ENCODE results near the gene ANKRD31. TPM values are rescaled to one million over a fixed set of nuclear protein-coding genes. Genes with fewer than 3 reads are reported as not detected.
"Not testable (repeated sequence)": the region's sequence is repeated elsewhere in the genome, so short reads cannot be mapped to it uniquely, and the experiment has no call there.

Gene ANKRD31
- total RNA-seq, 1 experiment from 2014 or later, result 0.15 TPM

DNA sequence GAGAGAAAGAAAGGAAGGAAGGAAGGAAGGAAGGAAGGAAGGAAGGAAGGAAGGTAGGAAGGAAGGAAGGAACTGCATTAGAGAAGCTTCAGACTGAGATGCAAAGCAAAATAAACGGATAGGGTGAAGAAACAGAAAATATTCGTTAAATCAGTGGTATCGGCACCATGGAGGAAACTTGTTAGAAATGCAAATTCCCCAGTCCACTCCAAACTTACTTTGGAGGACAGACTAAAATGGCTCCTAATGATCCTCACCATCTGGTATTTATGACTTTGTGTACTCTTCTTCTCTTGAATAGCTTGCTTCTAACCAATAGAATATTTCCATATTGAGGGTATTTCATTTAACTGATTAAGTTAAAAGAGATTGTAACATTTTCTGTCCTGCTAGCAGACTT, 96.4 kb downstream of the ANKRD31 start:
- no peak overlapping the region for H3K4me3 ChIP-seq (ENCODE audit: low read depth, low read length, poor library complexity, severe bottlenecking)
- no peaks in the 10 kb centered on the region for H3K9me3 ChIP-seq (ENCODE audit: low read depth, low read length, poor library complexity, severe bottlenecking)
- H3K4me1 ChIP-seq (ENCODE audit: insufficient read depth, low read length, poor library complexity, severe bottlenecking), result peaks cover 5% of the 10 kb centered on the region
- POLR2A ChIA-PET (ENCODE audit: low non-redundant PET), result interaction anchor here (0.8 kb wide), 1 partner anchor 27 kb away, joined by 3 read pairs; no protein-coding TSS in a partner anchor
- peak; percentile 58 for DNase-seq (ENCODE audit: low spot score)
- intact Hi-C loops (cut with micrococcal nuclease; ENCODE audit: unreplicated experiment), result no loop called here
- peak overlapping the region; percentile 41 for H3K27ac ChIP-seq (ENCODE audit: low read depth, low read length, poor library complexity, severe bottlenecking)
- peaks cover 6% of the 10 kb centered on the region for H3K27me3 ChIP-seq (replicated peaks; ENCODE audit: insufficient read depth, low read depth, low read length, poor library complexity)
- CTCF ChIA-PET, result no interaction called here
- no TSS peak for BruUV-seq (replicated peaks)
- no peaks in the 10 kb centered on the region for H3K36me3 ChIP-seq (ENCODE audit: insufficient read depth, low read length, poor library complexity, severe bottlenecking)
- TF ChIP-seq CTCF (conservative IDR thresholded peaks at IDR 0.05; ENCODE audit: low read depth, low read length), result no peak
- TF ChIP-seq EZH2 (IDR thresholded peaks at IDR 0.05; ENCODE audit: borderline replicate concordance, low read depth, low read length, poor library complexity, severe bottlenecking), result no peak

DNA sequence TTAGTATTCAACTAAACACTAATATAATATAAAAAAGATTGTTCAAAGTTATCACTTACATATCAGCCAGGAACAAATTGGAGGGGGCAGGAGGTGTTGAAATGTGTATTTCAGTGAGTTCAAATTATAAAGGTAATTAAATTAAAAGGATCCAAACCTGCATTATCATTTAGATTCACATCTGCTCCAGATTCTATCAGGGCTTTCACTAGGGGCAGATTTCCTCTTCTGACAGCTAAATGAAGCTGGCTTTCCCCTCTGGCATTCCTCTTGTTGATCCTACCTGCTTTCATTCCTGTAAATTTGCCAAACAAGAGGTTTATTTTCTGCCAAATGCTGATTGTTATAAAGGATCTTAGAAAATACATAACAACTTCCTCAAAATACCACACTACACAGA, 98.0 kb downstream of the ANKRD31 start:
- ChIA-PET POLR2A (ENCODE audit: low non-redundant PET) (no interaction called here), CTCF (no interaction called here)
- Histone ChIP-seq H3K9me3 (ENCODE audit: low read depth, low read length, poor library complexity, severe bottlenecking) (no peaks in the 10 kb centered on the region), H3K27me3 (replicated peaks; ENCODE audit: insufficient read depth, low read depth, low read length, poor library complexity) (peaks cover 6% of the 10 kb centered on the region), H3K4me3 (ENCODE audit: low read depth, low read length, poor library complexity, severe bottlenecking) (no peak overlapping the region), H3K4me1 (ENCODE audit: insufficient read depth, low read length, poor library complexity, severe bottlenecking) (peaks cover 5% of the 10 kb centered on the region), H3K27ac (ENCODE audit: low read depth, low read length, poor library complexity, severe bottlenecking) (no peak overlapping the region), H3K36me3 (ENCODE audit: insufficient read depth, low read length, poor library complexity, severe bottlenecking) (no peaks in the 10 kb centered on the region)
- BruUV-seq (replicated peaks), result no TSS peak
- intact Hi-C loops (cut with micrococcal nuclease; ENCODE audit: unreplicated experiment), result no loop called here
- TF ChIP-seq EZH2 (IDR thresholded peaks at IDR 0.05; ENCODE audit: borderline replicate concordance, low read depth, low read length, poor library complexity, severe bottlenecking), result no peak
- TF ChIP-seq CTCF (conservative IDR thresholded peaks at IDR 0.05; ENCODE audit: low read depth, low read length), result no peak
- DNase-seq (ENCODE audit: low spot score), result no peak

DNA sequence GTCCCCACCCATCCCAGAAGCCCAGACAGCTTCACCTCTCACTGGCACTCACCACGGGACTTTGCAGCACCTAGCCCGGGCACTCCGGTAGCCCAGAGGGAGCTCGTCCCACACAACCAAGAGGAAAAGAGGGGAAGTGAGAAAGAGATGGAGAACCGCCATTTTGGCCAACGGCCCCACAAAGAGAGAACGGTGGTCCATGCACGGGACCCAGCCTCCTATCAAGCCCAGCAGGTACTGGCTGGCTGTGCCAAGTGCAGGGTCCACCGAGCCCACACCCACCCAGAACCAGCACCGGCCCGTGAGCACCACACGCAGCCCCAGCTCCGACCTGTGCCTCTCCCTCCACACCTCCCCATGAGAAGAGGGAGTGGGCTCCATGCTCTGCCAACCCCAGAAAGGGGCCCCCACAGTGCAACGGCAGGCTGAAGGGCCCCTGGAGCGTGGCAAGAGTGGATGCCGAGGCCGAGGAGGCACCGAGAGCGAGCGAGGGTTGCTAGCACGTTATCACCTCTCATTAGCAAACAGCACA, 105.8 kb downstream of the ANKRD31 start:
- intact Hi-C loops (cut with micrococcal nuclease; ENCODE audit: unreplicated experiment), result no loop called here
- TF ChIP-seq EZH2 (IDR thresholded peaks at IDR 0.05; ENCODE audit: borderline replicate concordance, low read depth, low read length, poor library complexity, severe bottlenecking), result no peak
- Histone ChIP-seq H3K27me3 (replicated peaks; ENCODE audit: insufficient read depth, low read depth, low read length, poor library complexity) (no peaks in the 10 kb centered on the region), H3K4me3 (ENCODE audit: low read depth, low read length, poor library complexity, severe bottlenecking) (no peak overlapping the region), H3K27ac (ENCODE audit: low read depth, low read length, poor library complexity, severe bottlenecking) (no peak overlapping the region), H3K9me3 (ENCODE audit: low read depth, low read length, poor library complexity, severe bottlenecking) (no peaks in the 10 kb centered on the region), H3K4me1 (ENCODE audit: insufficient read depth, low read length, poor library complexity, severe bottlenecking) (no peaks in the 10 kb centered on the region), H3K36me3 (ENCODE audit: insufficient read depth, low read length, poor library complexity, severe bottlenecking) (no peaks in the 10 kb centered on the region)
- CTCF ChIA-PET, result no interaction called here
- BruUV-seq (replicated peaks), result no TSS peak
- no peak for DNase-seq (ENCODE audit: low spot score)
- POLR2A ChIA-PET (ENCODE audit: low non-redundant PET), result no interaction called here

- no peak overlapping the region for H3K27ac ChIP-seq (ENCODE audit: low read depth, low read length, poor library complexity, severe bottlenecking)
- DNase-seq (ENCODE audit: low spot score), result no peak
- no peaks in the 10 kb centered on the region for H3K9me3 ChIP-seq (ENCODE audit: low read depth, low read length, poor library complexity, severe bottlenecking)
- no peak overlapping the region for H3K4me3 ChIP-seq (ENCODE audit: low read depth, low read length, poor library complexity, severe bottlenecking)
- intact Hi-C loops (cut with micrococcal nuclease; ENCODE audit: unreplicated experiment), result no loop called here
- ChIA-PET CTCF (no interaction called here), POLR2A (ENCODE audit: low non-redundant PET) (no interaction called here)
- BruUV-seq (replicated peaks), result no TSS peak
- no peaks in the 10 kb centered on the region for H3K36me3 ChIP-seq (ENCODE audit: insufficient read depth, low read length, poor library complexity, severe bottlenecking)
- H3K4me1 ChIP-seq (ENCODE audit: insufficient read depth, low read length, poor library complexity, severe bottlenecking), result no peaks in the 10 kb centered on the region
- TF ChIP-seq EZH2 (IDR thresholded peaks at IDR 0.05; ENCODE audit: borderline replicate concordance, low read depth, low read length, poor library complexity, severe bottlenecking) (no peak), CTCF (conservative IDR thresholded peaks at IDR 0.05; ENCODE audit: low read depth, low read length) (no peak)
- H3K27me3 ChIP-seq (replicated peaks; ENCODE audit: insufficient read depth, low read depth, low read length, poor library complexity), result no peaks in the 10 kb centered on the region
These were observed 119.8 kb downstream of the ANKRD31 start for GRCh38 chr5:75116856-75117255.

- H3K4me3 ChIP-seq (ENCODE audit: low read depth, low read length, poor library complexity, severe bottlenecking); intact Hi-C loops (cut with micrococcal nuclease; ENCODE audit: unreplicated experiment); POLR2A ChIA-PET (ENCODE audit: low non-redundant PET); H3K27ac ChIP-seq (ENCODE audit: low read depth, low read length, poor library complexity, severe bottlenecking); H3K36me3 ChIP-seq (ENCODE audit: insufficient read depth, low read length, poor library complexity, severe bottlenecking); CTCF ChIA-PET; DNase-seq (ENCODE audit: low spot score); H3K4me1 ChIP-seq (ENCODE audit: insufficient read depth, low read length, poor library complexity, severe bottlenecking); BruUV-seq (replicated peaks); H3K27me3 ChIP-seq (replicated peaks; ENCODE audit: insufficient read depth, low read depth, low read length, poor library complexity); H3K9me3 ChIP-seq (ENCODE audit: low read depth, low read length, poor library complexity, severe bottlenecking): not testable (repeated sequence)
These were observed 122.4 kb downstream of the ANKRD31 start for GRCh38 chr5:75114311-75114710.

Measured in A673 (cell line).